ENCODE measurements around the gene GSTP1.

GRCh38 chr11:67601098-67601497 is 17.5 kb downstream of the GSTP1 start:
- TF ChIP-seq CTCF (IDR thresholded peaks at IDR 0.05; ENCODE audit: low read depth, low read length, poor library complexity, severe bottlenecking) (no peak), EZH2phosphoT487 (IDR thresholded peaks at IDR 0.05; ENCODE audit: borderline replicate concordance, low read length) (no peak)
